Activated CD4-positive, alpha-beta memory T cell treated with anti-CD3 and anti-CD28 coated beads for 36 hours (primary cell): ENCODE results near the gene RTL5. TPM values are rescaled to one million over a fixed set of nuclear protein-coding genes. Genes with fewer than 3 reads are reported as not detected.
A peak's percentile ranks its signal among the peaks of the same experiment; 100 is the strongest.

Source experiments
- CTCF ChIA-PET: fragments of 350-600 bp; sonication (Branson Sonifier 250); formaldehyde crosslinking; loops from one replicate; lab custom pipeline; 2021; ENCODE audit warnings: antibody characterized with exemption, inconsistent platforms; lab: Charles Lee
- POLR2A ChIA-PET: fragments of 350-600 bp; sonication (Branson Sonifier 250); formaldehyde crosslinking; loops from one replicate; lab custom pipeline; 2021; ENCODE audit warnings: antibody characterized with exemption; lab: Charles Lee
- DNase-seq: peaks from one replicate; pipeline ENCODE4 v3.0.0-alpha.2; 2020
- H3K27ac Mint-ChIP-seq: one replicate; pipeline ENCODE4 v1.8.0; 2021; ENCODE audit warnings: mixed read lengths
- H3K27me3 Mint-ChIP-seq: one replicate; pipeline ENCODE4 v1.8.0; 2021; ENCODE audit warnings: mixed read lengths
- H3K36me3 Mint-ChIP-seq: one replicate; pipeline ENCODE4 v1.8.0; 2021; ENCODE audit warnings: mixed read lengths
- H3K4me1 Mint-ChIP-seq: one replicate; pipeline ENCODE4 v1.8.0; 2021; ENCODE audit warnings: low read depth, mixed read lengths
- H3K4me3 Mint-ChIP-seq: one replicate; pipeline ENCODE4 v1.8.0; 2021; ENCODE audit warnings: mild to moderate bottlenecking, mixed read lengths
- H3K9me3 Mint-ChIP-seq: one replicate; pipeline ENCODE4 v1.8.0; 2021; ENCODE audit warnings: mixed read lengths
- intact Hi-C: fragments of 100-400 bp; cut with micrococcal nuclease; formaldehyde crosslinking; loops from one replicate; pipeline ENCODE4 v1.15.1; 2023
- total RNA-seq, 2 experiments: library from RNA; stranded (reverse); gene quantifications; one replicate each; pipeline ENCODE4 v1.2.3, GENCODE V29; 2021

RTL5 gene
- total RNA-seq, 2 experiments from 2014 or later = 0.76 to 0.92 TPM

GRCh38 chrX:72120837-72121236 is 10.9 kb downstream of the RTL5 start:
- POLR2A ChIA-PET = no interaction called here
- peaks cover 56% of the 10 kb centered on the region for H3K4me1 Mint-ChIP-seq
- no peaks in the 10 kb centered on the region for H3K27me3 Mint-ChIP-seq

GRCh38 chrX:72117636-72118210 is 14.0 kb downstream of the RTL5 start:
- ChIA-PET POLR2A (no interaction called here), CTCF (no interaction called here)
- DNase-seq = no peak
- no peaks in the 10 kb centered on the region for H3K27me3 Mint-ChIP-seq
- no peaks in the 10 kb centered on the region for H3K9me3 Mint-ChIP-seq
- peaks cover 38% of the 10 kb centered on the region for H3K4me1 Mint-ChIP-seq
- no peak overlapping the region for H3K27ac Mint-ChIP-seq
- intact Hi-C loops = no loop called here
- no peaks in the 10 kb centered on the region for H3K36me3 Mint-ChIP-seq
- no peak overlapping the region for H3K4me3 Mint-ChIP-seq

More at GRCh38 chrX:72120837-72121236, 10.9 kb downstream of the RTL5 start:
- Mint-ChIP-seq H3K4me3 (no peak overlapping the region), H3K36me3 (no peaks in the 10 kb centered on the region), H3K9me3 (no peaks in the 10 kb centered on the region), H3K27ac (peak overlapping the region; percentile 70)
- intact Hi-C loops = loop anchor here (1.0 kb wide), 2 partner anchors 16 to 21 kb away; no protein-coding TSS in a partner anchor
- CTCF ChIA-PET = interaction anchor here (1.1 to 2.0 kb wide), 6 partner anchors 15 to 261 kb away, joined by 3 to 6 read pairs (median 4); no protein-coding TSS in a partner anchor
- DNase-seq = no peak

- Mint-ChIP-seq H3K27me3 (no peaks in the 10 kb centered on the region), H3K4me3 (no peak overlapping the region), H3K4me1 (peaks cover 18% of the 10 kb centered on the region), H3K9me3 (no peaks in the 10 kb centered on the region), H3K36me3 (no peaks in the 10 kb centered on the region), H3K27ac (no peak overlapping the region)
- ChIA-PET POLR2A (no interaction called here), CTCF (no interaction called here)
- DNase-seq = no peak
- intact Hi-C loops = no loop called here
These were observed 16.3 kb downstream of the RTL5 start for GRCh38 chrX:72115380-72115779.

GRCh38 chrX:72114807-72115206 is 16.9 kb downstream of the RTL5 start:
- CTCF ChIA-PET = no interaction called here
- no peak overlapping the region for H3K4me3 Mint-ChIP-seq
- H3K36me3 Mint-ChIP-seq = no peaks in the 10 kb centered on the region
- no peak for DNase-seq
- intact Hi-C loops = no loop called here
- no peak overlapping the region for H3K27ac Mint-ChIP-seq
- no peaks in the 10 kb centered on the region for H3K27me3 Mint-ChIP-seq
- POLR2A ChIA-PET = interaction anchor here (1.1 kb wide), 1 partner anchor 13 kb away, joined by 3 read pairs; no protein-coding TSS in a partner anchor
- no peaks in the 10 kb centered on the region for H3K9me3 Mint-ChIP-seq
- peaks cover 14% of the 10 kb centered on the region for H3K4me1 Mint-ChIP-seq

GRCh38 chrX:72114306-72114705 is 17.4 kb downstream of the RTL5 start:
- ChIA-PET CTCF (no interaction called here), POLR2A (interaction anchor here (1.1 kb wide), 1 partner anchor 13 kb away, joined by 3 read pairs; no protein-coding TSS in a partner anchor)
- Mint-ChIP-seq H3K36me3 (no peaks in the 10 kb centered on the region), H3K27ac (no peak overlapping the region), H3K4me1 (peaks cover 14% of the 10 kb centered on the region), H3K9me3 (no peaks in the 10 kb centered on the region), H3K4me3 (no peak overlapping the region), H3K27me3 (no peaks in the 10 kb centered on the region)
- no peak for DNase-seq
- intact Hi-C loops = no loop called here

GRCh38 chrX:72113461-72113860 is 18.3 kb downstream of the RTL5 start:
- intact Hi-C loops = no loop called here
- ChIA-PET CTCF (interaction anchor here (0.8 kb wide), 1 partner anchor 94 kb away, joined by 3 read pairs; no protein-coding TSS in a partner anchor), POLR2A (no interaction called here)
- no peak for DNase-seq
- Mint-ChIP-seq H3K4me1 (peaks cover 17% of the 10 kb centered on the region), H3K27me3 (no peaks in the 10 kb centered on the region), H3K36me3 (no peaks in the 10 kb centered on the region), H3K4me3 (no peak overlapping the region), H3K27ac (no peak overlapping the region), H3K9me3 (no peaks in the 10 kb centered on the region)

GRCh38 chrX:72110876-72111708 is 20.6 kb downstream of the RTL5 start:
- no peaks in the 10 kb centered on the region for H3K36me3 Mint-ChIP-seq
- intact Hi-C loops = no loop called here
- DNase-seq = no peak
- H3K4me3 Mint-ChIP-seq = no peak overlapping the region
- no peaks in the 10 kb centered on the region for H3K27me3 Mint-ChIP-seq
- H3K9me3 Mint-ChIP-seq = no peaks in the 10 kb centered on the region
- POLR2A ChIA-PET = no interaction called here
- CTCF ChIA-PET = no interaction called here
- H3K4me1 Mint-ChIP-seq = peaks cover 23% of the 10 kb centered on the region
- no peak overlapping the region for H3K27ac Mint-ChIP-seq

GRCh38 chrX:72110051-72110875 is 21.5 kb downstream of the RTL5 start:
- Mint-ChIP-seq H3K4me3 (no peak overlapping the region), H3K27ac (no peak overlapping the region), H3K4me1 (peaks cover 29% of the 10 kb centered on the region), H3K36me3 (no peaks in the 10 kb centered on the region), H3K27me3 (no peaks in the 10 kb centered on the region), H3K9me3 (no peaks in the 10 kb centered on the region)
- intact Hi-C loops = no loop called here
- DNase-seq = no peak
- ChIA-PET POLR2A (no interaction called here), CTCF (interaction anchor here (1.0 kb wide), 1 partner anchor 90 kb away, joined by 3 read pairs; no protein-coding TSS in a partner anchor)

GRCh38 chrX:72108666-72109065 is 23.0 kb downstream of the RTL5 start:
- CTCF ChIA-PET = no interaction called here
- intact Hi-C loops = no loop called here
- Mint-ChIP-seq H3K4me3 (no peak overlapping the region), H3K4me1 (peaks cover 36% of the 10 kb centered on the region), H3K9me3 (no peaks in the 10 kb centered on the region), H3K27ac (no peak overlapping the region), H3K36me3 (no peaks in the 10 kb centered on the region), H3K27me3 (no peaks in the 10 kb centered on the region)
- no peak for DNase-seq
- POLR2A ChIA-PET = no interaction called here

- H3K27me3 Mint-ChIP-seq = no peaks in the 10 kb centered on the region
- no peaks in the 10 kb centered on the region for H3K9me3 Mint-ChIP-seq
- ChIA-PET POLR2A (no interaction called here), CTCF (interaction anchor here (1.7 kb wide), 1 partner anchor 86 kb away, joined by 9 read pairs; no protein-coding TSS in a partner anchor)
- H3K27ac Mint-ChIP-seq = peak overlapping the region; percentile 42
- no peak for DNase-seq
- H3K36me3 Mint-ChIP-seq = no peaks in the 10 kb centered on the region
- no peak overlapping the region for H3K4me3 Mint-ChIP-seq
- intact Hi-C loops = no loop called here
- peaks cover 41% of the 10 kb centered on the region for H3K4me1 Mint-ChIP-seq
These were observed 23.7 kb downstream of the RTL5 start for GRCh38 chrX:72107841-72108595.

- CTCF ChIA-PET = interaction anchor here (1.7 kb wide), 1 partner anchor 85 kb away, joined by 9 read pairs; no protein-coding TSS in a partner anchor
- POLR2A ChIA-PET = no interaction called here
- Mint-ChIP-seq H3K9me3 (no peaks in the 10 kb centered on the region), H3K27ac (peak overlapping the region; percentile 42), H3K27me3 (no peaks in the 10 kb centered on the region), H3K4me3 (no peak overlapping the region), H3K36me3 (no peaks in the 10 kb centered on the region), H3K4me1 (peaks cover 44% of the 10 kb centered on the region)
- intact Hi-C loops = no loop called here
- peak; percentile 35 for DNase-seq
These were observed 24.4 kb downstream of the RTL5 start for GRCh38 chrX:72107320-72107719.
